Muscle of leg (tissue), 11 donors: ENCODE measurements around the gene LYSMD1. TPM values are rescaled to one million over a fixed set of nuclear protein-coding genes. Genes with fewer than 3 reads are reported as not detected.
A peak's percentile ranks its signal among the peaks of the same experiment; 100 is the strongest.

Experiments
- DNase-seq: peaks from one replicate; pipeline ENCODE4 v3.0.0; 2013
- H3K27ac ChIP-seq: one replicate; pipeline ENCODE4 v1.5.1; 2013; ENCODE audit warnings: mild to moderate bottlenecking, low read length, control low read depth
- H3K27me3 ChIP-seq: one replicate; pipeline ENCODE4 v1.6.1; 2013; ENCODE audit warnings: low read length; ENCODE audit not compliant: control insufficient read depth, insufficient read depth
- H3K36me3 ChIP-seq: one replicate; pipeline ENCODE4 v1.6.1; 2013; ENCODE audit warnings: low read length; ENCODE audit not compliant: control insufficient read depth, insufficient read depth
- H3K4me1 ChIP-seq: one replicate; pipeline ENCODE4 v1.6.1; 2013; ENCODE audit warnings: low read length; ENCODE audit not compliant: control insufficient read depth, insufficient read depth
- H3K4me3 ChIP-seq: one replicate; pipeline ENCODE4 v1.5.1; 2013; ENCODE audit warnings: low read length, control low read depth
- H3K9me3 ChIP-seq: replicated peaks from 2 replicates; pipeline ENCODE4 v1.6.1; 2013; ENCODE audit warnings: low read depth, low read length; ENCODE audit not compliant: control insufficient read depth
- WGBS: methylation state at CpG from one replicate; pipeline ENCODE4 v1.1.5; 2013; ENCODE audit warnings: missing lambda C conversion rate; ENCODE audit not compliant: insufficient coverage; 5-methylcytosine and 5-hydroxymethylcytosine counted together
- polyA plus RNA-seq, 8 donors: library from polyadenylated mRNA; unstranded; fragments of 120-200 nt; gene quantifications; one replicate each; pipeline versions ENCODE4 v1.2.1 to v1.2.3, GENCODE V29; 2013; ENCODE audit warnings: inconsistent platforms in 1 of 8, low replicate concordance in 1 of 8; ENCODE audit not compliant: insufficient read length in 8 of 8, insufficient read depth in 1 of 8
- total RNA-seq: library from RNA; stranded (reverse); fragments of 120-200 nt; gene quantifications from one replicate; pipeline ENCODE4 v1.2.4, GENCODE V29; 2013

The LYSMD1 gene
- total and polyA plus RNA-seq, 9 donors, result 10.2 to 14.1 (median 11.7) TPM

DNA sequence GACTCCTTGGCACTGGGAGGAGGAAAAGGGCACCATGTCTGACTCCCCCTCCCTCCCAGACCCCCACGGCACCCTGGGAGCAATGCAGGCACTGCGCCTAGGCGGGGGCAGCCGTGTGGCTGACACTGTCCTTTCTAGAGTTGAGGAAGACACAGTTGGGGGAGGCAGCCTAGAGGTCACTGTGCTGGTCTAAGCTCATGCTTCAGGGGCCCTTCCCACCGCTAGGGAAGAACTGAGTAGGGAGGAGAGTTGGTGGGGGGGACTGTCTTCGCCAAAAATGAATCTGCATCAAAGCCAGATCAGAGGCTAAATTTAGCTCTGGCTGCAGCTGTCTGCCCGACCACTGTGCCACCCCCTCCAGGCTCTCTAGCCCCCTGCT lies 22.7 kb downstream of the LYSMD1 start:
- whole genome bisulfite sequencing, result 10% methylated on average over 2 of the region's 7 CpGs
- Histone ChIP-seq H3K36me3 (peaks cover 45% of the 10 kb centered on the region), H3K27me3 (no peaks in the 10 kb centered on the region), H3K4me1 (peaks cover 47% of the 10 kb centered on the region), H3K9me3 (no peaks in the 10 kb centered on the region), H3K27ac (peak overlapping the region; percentile 95), H3K4me3 (no peak overlapping the region)
- DNase-seq, result peak; percentile 74

DNA sequence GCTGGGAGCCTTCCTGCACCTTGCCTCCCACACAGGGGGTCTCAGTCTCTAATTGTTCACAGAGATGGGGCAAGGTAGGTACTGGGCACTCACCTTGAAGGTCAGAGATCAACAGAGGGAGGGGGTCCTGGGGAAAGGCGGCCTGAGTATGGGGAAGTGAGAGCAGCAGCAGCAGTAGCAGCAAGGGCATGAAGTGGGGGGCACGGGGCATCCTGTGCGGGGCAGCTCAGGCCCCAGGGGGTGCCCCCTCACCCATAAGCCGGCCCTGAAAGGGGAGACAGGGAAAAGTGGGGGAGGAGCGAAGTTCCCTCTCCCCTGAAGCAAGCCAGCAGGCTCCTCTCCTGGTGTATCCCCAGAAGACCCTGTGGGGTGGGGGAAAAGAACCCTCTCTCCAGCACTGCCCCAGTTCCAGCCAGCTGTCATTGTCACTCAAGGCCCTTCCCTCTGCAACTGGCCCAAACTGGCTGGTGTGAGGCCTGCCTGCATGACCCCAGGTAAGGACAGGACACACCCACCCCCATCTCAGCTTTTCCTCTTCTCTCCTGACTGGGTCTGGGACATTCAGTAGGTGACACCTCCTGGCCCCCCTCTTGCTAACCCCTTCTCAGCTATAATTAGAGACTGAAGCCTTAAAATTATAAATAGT lies 23.2 kb downstream of the LYSMD1 start:
- peaks cover 44% of the 10 kb centered on the region for H3K4me1 ChIP-seq
- no peaks in the 10 kb centered on the region for H3K27me3 ChIP-seq
- peak overlapping the region; percentile 8 for H3K4me3 ChIP-seq
- 60% methylated on average over 1 of the region's 5 CpGs for WGBS
- no peaks in the 10 kb centered on the region for H3K9me3 ChIP-seq
- peak; percentile 87 for DNase-seq
- H3K36me3 ChIP-seq, result peaks cover 50% of the 10 kb centered on the region
- H3K27ac ChIP-seq, result peak overlapping the region; percentile 95

DNA sequence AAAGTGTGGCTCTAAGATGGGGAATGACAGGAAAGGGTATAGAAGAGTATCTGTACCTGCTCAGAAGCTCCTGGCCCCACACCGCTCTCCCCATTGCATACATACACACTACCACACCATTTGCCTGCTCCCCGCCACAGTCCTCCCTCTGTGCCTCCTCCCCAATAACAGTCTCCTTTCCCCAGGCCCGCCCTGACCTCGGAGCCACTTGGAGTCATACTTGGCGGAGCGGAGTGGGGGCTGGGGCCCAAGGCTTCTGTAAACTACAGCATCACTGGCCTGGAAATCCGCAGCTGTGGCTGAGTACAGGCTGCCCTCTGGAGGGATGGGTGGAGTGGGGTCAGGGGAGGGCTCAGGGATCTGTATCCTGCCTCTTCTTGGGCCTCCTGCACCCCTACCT lies 27.9 kb downstream of the LYSMD1 start:
- no peak for DNase-seq
- 100% methylated on average over 1 of the region's 7 CpGs for WGBS
- Histone ChIP-seq H3K27ac (no peak overlapping the region), H3K36me3 (peaks cover 84% of the 10 kb centered on the region), H3K27me3 (no peaks in the 10 kb centered on the region), H3K9me3 (no peaks in the 10 kb centered on the region), H3K4me3 (no peak overlapping the region), H3K4me1 (peaks cover 13% of the 10 kb centered on the region)

DNA sequence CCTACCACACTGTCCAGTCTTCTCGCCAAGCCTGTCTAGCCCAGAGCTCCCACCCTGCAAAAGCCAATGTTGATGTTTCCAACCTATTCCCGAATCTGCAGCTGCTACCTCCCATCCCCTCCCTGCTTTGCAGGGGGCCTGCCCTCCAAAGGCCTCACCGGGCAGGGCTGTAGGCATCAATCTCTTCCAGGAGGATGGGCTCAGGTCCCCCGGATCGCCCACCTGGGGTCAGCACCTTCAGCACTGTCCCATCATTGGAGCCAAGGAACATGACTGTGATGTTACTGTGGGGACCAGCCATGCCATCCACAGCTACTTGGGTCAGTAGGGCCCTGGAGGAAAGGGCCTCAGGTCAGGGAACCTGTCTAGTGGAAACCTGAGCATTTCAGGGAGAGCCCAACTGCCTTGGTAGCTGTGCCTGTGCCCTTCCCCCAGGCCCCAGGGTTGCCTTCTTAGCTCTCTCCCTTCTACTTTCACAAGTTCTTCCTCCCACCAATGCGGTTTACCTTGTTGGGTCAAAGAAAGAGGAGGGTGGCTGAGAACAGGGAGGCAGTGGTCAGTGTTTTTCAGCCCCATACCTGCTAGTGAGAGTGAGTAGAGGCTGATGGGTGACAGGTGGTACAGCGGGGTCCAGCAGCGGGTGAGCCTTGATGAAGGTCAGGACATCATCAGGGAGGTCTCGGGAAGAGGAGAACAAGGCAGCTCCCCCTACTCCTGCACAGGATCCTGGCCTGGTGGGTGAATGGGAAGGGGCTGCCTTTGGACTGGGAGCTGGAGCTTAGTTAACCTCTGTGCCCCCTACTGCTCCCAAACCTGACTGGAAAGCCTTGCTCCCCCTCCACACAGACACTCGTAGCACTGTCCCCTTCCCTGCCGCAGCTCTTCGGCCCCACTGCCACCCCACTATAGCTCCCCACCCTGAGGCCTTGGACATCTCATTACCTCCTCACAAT lies 30.0 kb downstream of the LYSMD1 start:
- Histone ChIP-seq H3K36me3 (peaks cover 71% of the 10 kb centered on the region), H3K27ac (no peak overlapping the region), H3K4me3 (no peak overlapping the region), H3K27me3 (no peaks in the 10 kb centered on the region), H3K9me3 (no peaks in the 10 kb centered on the region), H3K4me1 (peaks cover 23% of the 10 kb centered on the region)
- DNase-seq, result no peak
- 93% methylated on average over 5 of the region's 12 CpGs for WGBS

DNA sequence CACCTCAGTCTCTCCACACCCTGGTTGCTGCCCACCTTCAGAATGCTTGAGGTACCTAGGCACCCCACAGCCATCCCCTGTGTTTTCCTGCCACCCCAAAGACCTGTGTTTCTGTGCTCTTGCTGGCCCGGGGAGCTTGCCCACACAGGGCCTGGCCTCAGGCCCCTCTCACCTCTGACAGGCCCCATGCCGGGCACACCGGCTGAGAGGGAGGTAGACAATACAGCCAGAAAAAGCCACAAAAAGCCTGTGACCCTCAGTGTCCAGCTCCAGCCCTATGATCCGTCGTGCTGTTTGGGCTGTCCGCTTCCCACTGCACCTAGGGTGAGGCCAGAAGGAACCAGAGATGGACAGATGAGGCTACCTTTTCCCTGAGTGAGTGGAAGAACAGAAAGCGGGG lies 30.7 kb downstream of the LYSMD1 start:
- WGBS, result 94% methylated on average over 7 of the region's 7 CpGs
- Histone ChIP-seq H3K9me3 (no peaks in the 10 kb centered on the region), H3K4me3 (no peak overlapping the region), H3K4me1 (peaks cover 24% of the 10 kb centered on the region), H3K27ac (no peak overlapping the region), H3K27me3 (no peaks in the 10 kb centered on the region), H3K36me3 (peaks cover 66% of the 10 kb centered on the region)
- no peak for DNase-seq

DNA sequence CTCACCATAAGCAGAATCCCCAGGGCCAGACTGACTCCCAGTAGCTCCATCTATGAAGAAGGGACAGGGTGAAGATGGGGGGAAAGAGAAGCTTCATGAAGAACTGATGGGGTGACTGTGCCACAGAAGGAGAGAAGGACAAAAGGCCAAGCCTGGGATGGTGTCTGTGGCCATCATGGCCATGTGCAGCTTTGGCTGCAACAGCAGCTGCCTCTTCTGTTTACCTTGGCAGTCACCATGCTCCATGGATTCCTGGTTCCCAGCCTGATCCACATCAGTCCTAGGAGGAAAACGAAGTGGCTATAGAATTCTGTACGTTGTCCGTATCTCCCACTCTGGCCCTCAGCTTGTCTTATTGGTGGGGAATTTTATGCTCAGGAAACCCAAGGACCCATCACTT lies 31.3 kb downstream of the LYSMD1 start:
- Histone ChIP-seq H3K9me3 (no peaks in the 10 kb centered on the region), H3K4me1 (peaks cover 24% of the 10 kb centered on the region), H3K27ac (no peak overlapping the region), H3K36me3 (peaks cover 60% of the 10 kb centered on the region), H3K27me3 (no peaks in the 10 kb centered on the region), H3K4me3 (no peak overlapping the region)
- DNase-seq, result no peak
- no CpG with 5 or more reads among the region's 3 CpGs for WGBS

DNA sequence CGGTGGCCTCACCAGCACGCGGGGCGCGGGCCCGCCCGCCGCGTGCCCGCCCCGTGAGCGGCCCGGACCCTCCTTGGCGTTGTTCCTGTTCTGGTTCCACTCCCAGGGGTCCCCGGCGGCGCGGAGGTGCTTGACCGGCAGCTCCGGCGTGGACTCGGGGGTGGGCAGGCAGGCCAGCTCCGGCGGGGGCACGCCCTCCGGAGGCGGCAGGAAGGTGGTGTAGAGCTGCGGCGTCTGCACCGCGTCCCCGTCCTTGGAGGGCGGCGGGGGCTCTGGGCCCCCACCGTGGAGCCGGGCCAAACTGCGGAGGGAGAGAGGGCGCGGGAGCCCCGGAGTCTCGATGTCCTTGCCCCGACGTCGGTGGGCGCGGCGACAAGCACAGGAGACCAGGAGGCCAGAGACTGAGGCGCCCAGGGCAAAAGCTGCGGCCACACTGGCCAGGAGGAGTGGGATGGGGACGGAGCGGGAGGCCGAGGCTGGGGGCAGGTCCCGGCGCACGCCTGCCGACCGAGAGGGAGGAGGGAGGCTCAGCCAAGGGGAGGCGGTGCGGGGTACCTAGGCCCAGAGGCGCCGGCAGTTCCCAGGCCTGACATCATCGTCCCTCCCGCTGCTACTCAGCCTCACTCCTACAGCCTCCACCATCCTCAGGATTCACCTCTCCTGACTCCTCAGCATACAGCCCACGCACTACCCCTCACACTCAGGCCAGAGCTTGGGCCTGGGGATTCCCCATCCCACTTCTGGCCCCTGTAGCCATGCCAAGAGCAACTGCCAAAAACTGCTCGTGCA lies 32.5 kb downstream of the LYSMD1 start:
- peak; percentile 44 for DNase-seq
- H3K4me1 ChIP-seq, result peaks cover 24% of the 10 kb centered on the region
- H3K9me3 ChIP-seq, result no peaks in the 10 kb centered on the region
- H3K4me3 ChIP-seq, result no peak overlapping the region
- peaks cover 49% of the 10 kb centered on the region for H3K36me3 ChIP-seq
- no peak overlapping the region for H3K27ac ChIP-seq
- no peaks in the 10 kb centered on the region for H3K27me3 ChIP-seq
- 51% methylated on average over 57 of the region's 65 CpGs for WGBS

DNA sequence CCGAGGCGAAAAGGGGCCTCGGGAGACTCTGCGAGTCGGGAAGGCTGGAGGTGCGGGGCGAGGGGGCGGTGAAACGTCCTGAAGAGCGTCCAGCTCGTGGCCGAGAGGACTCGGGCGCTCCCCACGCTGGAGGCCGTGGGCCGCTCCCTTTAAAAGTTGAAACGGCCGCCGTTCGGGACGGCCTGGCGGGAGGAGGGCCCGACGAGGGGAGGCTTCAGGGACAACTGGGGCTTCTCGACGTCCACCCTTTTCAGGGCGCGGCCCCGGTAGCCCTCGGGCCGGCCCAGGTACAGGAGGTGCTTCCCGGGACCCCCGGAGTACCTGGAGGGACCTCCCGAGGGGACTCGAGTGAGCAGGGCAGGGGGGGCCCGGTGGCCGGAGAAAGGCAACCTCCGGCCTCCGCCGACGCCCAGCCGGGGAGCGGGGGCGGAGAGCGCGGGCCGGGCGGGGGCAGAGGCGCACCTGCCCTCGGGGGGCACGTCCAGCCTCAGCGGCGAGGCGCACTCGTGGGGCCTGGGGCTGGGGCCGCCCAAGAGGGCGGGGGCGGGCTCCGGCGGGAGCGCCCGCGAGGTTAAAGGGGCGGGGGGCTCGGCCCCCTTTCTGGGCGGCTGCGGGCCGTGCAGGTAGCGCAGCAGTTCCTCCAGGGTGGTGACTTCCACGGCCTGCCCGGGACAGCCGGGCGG lies 33.2 kb downstream of the LYSMD1 start:
- Histone ChIP-seq H3K36me3 (peaks cover 42% of the 10 kb centered on the region), H3K4me1 (peaks cover 24% of the 10 kb centered on the region), H3K27ac (peak overlapping the region; percentile 74), H3K27me3 (no peaks in the 10 kb centered on the region), H3K9me3 (no peaks in the 10 kb centered on the region), H3K4me3 (no peak overlapping the region)
- WGBS, result 40% methylated on average over 62 of the region's 74 CpGs
- no peak for DNase-seq

DNA sequence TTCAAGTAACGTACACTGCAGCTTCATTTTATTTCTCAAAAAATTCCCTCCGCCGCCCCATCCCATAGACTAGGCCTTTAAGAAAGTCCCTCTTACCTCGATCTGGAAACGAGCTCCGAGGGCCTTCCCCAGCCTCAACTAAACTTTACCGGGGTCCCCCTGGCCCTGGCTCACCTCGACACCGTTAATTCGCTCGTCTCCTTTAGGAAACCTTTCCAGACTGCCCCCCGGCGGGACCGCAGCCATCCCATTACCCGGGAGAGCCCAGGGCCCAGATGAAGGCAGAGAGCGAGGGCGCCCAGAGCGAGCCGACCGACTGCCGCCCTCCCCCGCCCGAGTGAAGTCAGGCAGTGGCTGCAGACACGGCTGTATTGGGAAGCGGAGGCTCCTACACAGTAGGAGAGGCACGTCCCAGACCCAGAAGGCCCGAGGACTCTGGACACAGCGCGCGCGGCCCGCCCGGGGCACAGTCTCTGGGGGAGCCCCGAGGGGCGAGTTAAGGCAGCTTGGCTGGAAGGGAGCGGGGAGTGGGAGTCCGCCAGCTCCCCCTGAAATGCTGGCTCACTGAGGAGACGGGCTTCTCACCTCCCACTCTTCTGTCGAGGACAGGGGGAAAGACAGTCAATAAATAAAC lies 33.9 kb downstream of the LYSMD1 start:
- WGBS, result 12% methylated on average over 32 of the region's 39 CpGs
- Histone ChIP-seq H3K36me3 (peaks cover 37% of the 10 kb centered on the region), H3K27ac (peak overlapping the region; percentile 74), H3K27me3 (no peaks in the 10 kb centered on the region), H3K4me3 (peak overlapping the region; percentile 41), H3K4me1 (peaks cover 24% of the 10 kb centered on the region), H3K9me3 (no peaks in the 10 kb centered on the region)
- peak; percentile 65 for DNase-seq
